HCT116 (cell line): ENCODE data around the gene COL12A1. TPM values are rescaled to one million over a fixed set of nuclear protein-coding genes. Genes with fewer than 3 reads are reported as not detected.

Experiments
- ATAC-seq: fragments of 200-7000 bp; cut with Tn5 transposase; 2 replicates; pipeline ENCODE4 v1.9.1; 2020; ENCODE audit warnings: mild to moderate bottlenecking, moderate library complexity
- BruUV-seq: library from RNA; stranded (reverse); fragments of 400-500 nt; replicated peaks from 2 replicates; lab custom pipeline; 2021; lab: Mats Ljungman, UMichigan
- CTCF ChIA-PET: fragments of 300-600 bp; sonication (Branson Sonifier 250); formaldehyde crosslinking; loops from one replicate; lab custom pipeline; 2021; ENCODE audit warnings: antibody characterized with exemption; lab: Charles Lee
- POLR2A ChIA-PET: fragments of 300-600, 350-600 bp; sonication (Branson Sonifier 250); formaldehyde crosslinking; loops from one replicate; lab custom pipeline; 2021; ENCODE audit warnings: antibody characterized with exemption; lab: Charles Lee
- RAD21 ChIA-PET, 2 experiments: fragments of 300-600 bp; sonication (Branson Sonifier 250); formaldehyde crosslinking; loops; one replicate each; lab custom pipeline; 2023; ENCODE audit warnings: low total read pairs in 2 of 2; ENCODE audit not compliant: uncharacterized antibody in 2 of 2, unreplicated experiment in 2 of 2, low non-redundant PET in 1 of 2; lab: Charles Lee
- DNase-seq: peaks from one replicate; pipeline ENCODE4 v3.0.0-alpha.2; 2010; ENCODE audit warnings: low read depth, low spot score
- H2AFZ ChIP-seq: fragments of 200-600 bp; shearing (Covaris generic), sonication (generic); 2 replicates; pipeline ENCODE4 v1.6.1; 2017; ENCODE audit warnings: low read depth, mixed run types, mixed read lengths, antibody characterized with exemption, low read length; ENCODE audit not compliant: poor library complexity, severe bottlenecking
- H3K27ac ChIP-seq: 2 replicates; pipeline ENCODE4 v1.5.1; 2012; ENCODE audit warnings: low read depth, low read length
- H3K27me3 ChIP-seq: fragments of 200-600 bp; sonication (generic); 2 replicates; pipeline ENCODE4 v1.6.1; 2016; ENCODE audit warnings: mixed run types, low read length, mixed read lengths; ENCODE audit not compliant: insufficient read depth
- H3K36me3 ChIP-seq, 2 experiments: fragments of 200-500 bp in 1 of 2; fragments of 200-600 bp in 1 of 2; sonication (Bioruptor generic) in 1 of 2; sonication (generic) in 1 of 2; 2 replicates each; pipeline versions ENCODE4 v1.5.1 to v1.6.1; 2014 to 2016; ENCODE audit warnings: low read length in 2 of 2, inconsistent platforms in 1 of 2, mixed read lengths in 1 of 2, mixed run types in 1 of 2; ENCODE audit not compliant: insufficient read depth in 2 of 2, control insufficient read depth in 1 of 2
- H3K4me1 ChIP-seq, 2 experiments: fragments of 200-600 bp in 1 of 2; sonication (generic) in 1 of 2; 2 replicates each; pipeline versions ENCODE4 v1.5.1 to v1.6.1; 2012 to 2017; ENCODE audit warnings: low read length in 2 of 2, inconsistent platforms in 1 of 2, mild to moderate bottlenecking in 1 of 2, mixed read lengths in 1 of 2, mixed run types in 1 of 2, moderate library complexity in 1 of 2; ENCODE audit not compliant: insufficient read depth in 2 of 2, control insufficient read depth in 1 of 2
- H3K4me2 ChIP-seq: fragments of 200-600 bp; sonication (generic); 2 replicates; pipeline ENCODE4 v1.6.1; 2017; ENCODE audit warnings: mixed run types, low read length, mixed read lengths
- H3K4me3 ChIP-seq, 2 experiments: fragments of 200-600 bp in 1 of 2; sonication (generic) in 1 of 2; replicated peaks in 1 of 2; 2 replicates each; pipeline ENCODE4 v1.5.1; 2011 to 2016; ENCODE audit warnings: low read length in 2 of 2, control low read depth in 1 of 2, low read depth in 1 of 2, mild to moderate bottlenecking in 1 of 2, mixed read lengths in 1 of 2, mixed run types in 1 of 2
- H3K79me2 ChIP-seq: fragments of 200-600 bp; sonication (generic); 2 replicates; pipeline ENCODE4 v1.6.1; 2017; ENCODE audit warnings: mild to moderate bottlenecking, mixed run types, low read length, moderate library complexity, mixed read lengths; ENCODE audit not compliant: insufficient read depth
- H3K9ac ChIP-seq: fragments of 200-600 bp; sonication (generic); 2 replicates; pipeline ENCODE4 v1.6.1; 2016; ENCODE audit warnings: low read length, mixed read lengths
- H3K9me2 ChIP-seq: fragments of 200-600 bp; sonication (generic), shearing (Covaris generic); 2 replicates; pipeline ENCODE4 v1.6.1; 2017; ENCODE audit warnings: mixed run types, mild to moderate bottlenecking, moderate library complexity; ENCODE audit not compliant: insufficient read depth
- H3K9me3 ChIP-seq, 2 experiments: fragments of 200-500 bp in 1 of 2; fragments of 200-600 bp in 1 of 2; sonication (Bioruptor generic) in 1 of 2; sonication (generic) in 1 of 2; 2 replicates each; pipeline ENCODE4 v1.6.1; 2014 to 2017; ENCODE audit warnings: low read length in 2 of 2, mixed read lengths in 2 of 2, inconsistent platforms in 1 of 2, low read depth in 1 of 2, mild to moderate bottlenecking in 1 of 2, mixed run types in 1 of 2, moderate library complexity in 1 of 2; ENCODE audit not compliant: control insufficient read depth in 1 of 2, insufficient read depth in 1 of 2
- H4K20me1 ChIP-seq: fragments of 200-600 bp; sonication (generic), shearing (Covaris generic); 2 replicates; pipeline ENCODE4 v1.6.1; 2017; ENCODE audit warnings: mixed run types, mild to moderate bottlenecking, moderate library complexity; ENCODE audit not compliant: insufficient read depth
- CEBPB ChIP-seq: IDR thresholded peaks from 2 replicates; pipeline ENCODE4 v1.6.1; 2012; ENCODE audit warnings: low read depth
- EGR1 ChIP-seq: IDR thresholded peaks from 2 replicates; pipeline ENCODE4 v1.6.1; 2012; ENCODE audit warnings: low read depth
- ELF1 ChIP-seq: IDR thresholded peaks from 2 replicates; pipeline ENCODE4 v1.6.1; 2012; ENCODE audit warnings: low read depth, borderline replicate concordance
- EZH2 ChIP-seq: fragments of 200-600 bp; sonication (generic); IDR thresholded peaks from 2 replicates; pipeline ENCODE4 v1.6.1; 2017; ENCODE audit warnings: antibody characterized with exemption, mixed run types
- MAX ChIP-seq: IDR thresholded peaks from 2 replicates; pipeline ENCODE4 v1.6.1; 2012
- SRF ChIP-seq: IDR thresholded peaks from 2 replicates; pipeline ENCODE4 v1.6.1; 2012; ENCODE audit warnings: low read depth
- ZFX ChIP-seq: fragments of 450-650 bp; IDR thresholded peaks from 2 replicates; pipeline ENCODE4 v1.6.1; 2017
- intact Hi-C: fragments of 100-400 bp; cut with micrococcal nuclease; formaldehyde crosslinking; loops from 2 replicates; pipeline ENCODE4 v1.10.0; 2022
- total RNA-seq: library from RNA; stranded (reverse); gene quantifications from one replicate; pipeline ENCODE4 v1.2.1, GENCODE V29; 2021; ENCODE audit not compliant: unreplicated experiment
- TF ChIP-seq, protein P1 (sequence below), 3 experiments: fragments of 200-600 bp in 1 of 3; sonication (generic) in 1 of 3; IDR thresholded peaks in 2 of 3; conservative IDR thresholded peaks in 1 of 3; 2 replicates each; pipeline ENCODE4 v1.5.1; 2012 to 2017; ENCODE audit warnings: low read depth in 2 of 3, low read length in 2 of 3, antibody characterized with exemption in 1 of 3, borderline replicate concordance in 1 of 3, control low read depth in 1 of 3, mild to moderate bottlenecking in 1 of 3, mixed read lengths in 1 of 3, mixed run types in 1 of 3, moderate library complexity in 1 of 3; ENCODE audit not compliant: insufficient read depth in 1 of 3
- TF ChIP-seq, protein P2 (sequence below): IDR thresholded peaks from 2 replicates; pipeline ENCODE4 v1.6.1; 2011; ENCODE audit warnings: mild to moderate bottlenecking, low read length, moderate library complexity; ENCODE audit not compliant: insufficient replicate concordance; ENCODE audit errors: extremely low read depth

COL12A1 gene
- total RNA-seq, 1 experiment from 2014 or later, result 23.5 TPM

- Histone ChIP-seq H2AFZ (no peak overlapping the region), H3K27me3 (no peaks in the 10 kb centered on the region), H3K4me2 (no peak overlapping the region), H3K27ac (no peak overlapping the region), H3K4me1 (peaks cover 7 to 14% of the 10 kb centered on the region in 2 experiments; a peak in 2 of 4 replicates), H3K79me2 (no peaks in the 10 kb centered on the region), H3K9me2 (no peaks in the 10 kb centered on the region), H3K9me3 (no peaks in the 10 kb centered on the region), H3K36me3 (peaks cover 0 to 14% of the 10 kb centered on the region in 2 experiments; a peak in 1 of 4 replicates), H3K9ac (no peak overlapping the region), H3K4me3 (no peak overlapping the region), H4K20me1 (no peaks in the 10 kb centered on the region)
- no TSS peak for BruUV-seq
- ATAC-seq, result no peak
- DNase-seq, result no peak
- RAD21 ChIA-PET, result no interaction called here
- TF ChIP-seq EGR1 (no peak), MAX (no peak)
- TF ChIP-seq, protein P1, sequence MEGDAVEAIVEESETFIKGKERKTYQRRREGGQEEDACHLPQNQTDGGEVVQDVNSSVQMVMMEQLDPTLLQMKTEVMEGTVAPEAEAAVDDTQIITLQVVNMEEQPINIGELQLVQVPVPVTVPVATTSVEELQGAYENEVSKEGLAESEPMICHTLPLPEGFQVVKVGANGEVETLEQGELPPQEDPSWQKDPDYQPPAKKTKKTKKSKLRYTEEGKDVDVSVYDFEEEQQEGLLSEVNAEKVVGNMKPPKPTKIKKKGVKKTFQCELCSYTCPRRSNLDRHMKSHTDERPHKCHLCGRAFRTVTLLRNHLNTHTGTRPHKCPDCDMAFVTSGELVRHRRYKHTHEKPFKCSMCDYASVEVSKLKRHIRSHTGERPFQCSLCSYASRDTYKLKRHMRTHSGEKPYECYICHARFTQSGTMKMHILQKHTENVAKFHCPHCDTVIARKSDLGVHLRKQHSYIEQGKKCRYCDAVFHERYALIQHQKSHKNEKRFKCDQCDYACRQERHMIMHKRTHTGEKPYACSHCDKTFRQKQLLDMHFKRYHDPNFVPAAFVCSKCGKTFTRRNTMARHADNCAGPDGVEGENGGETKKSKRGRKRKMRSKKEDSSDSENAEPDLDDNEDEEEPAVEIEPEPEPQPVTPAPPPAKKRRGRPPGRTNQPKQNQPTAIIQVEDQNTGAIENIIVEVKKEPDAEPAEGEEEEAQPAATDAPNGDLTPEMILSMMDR (IDR thresholded peaks at IDR 0.05 in 2 of 3, conservative IDR thresholded peaks at IDR 0.05 in 1 of 3; ENCODE audit: borderline replicate concordance in 1 of 3, insufficient read depth in 1 of 3, low read depth in 2 of 3, low read length in 2 of 3), result no peak
- intact Hi-C loops, result no loop called here
- CTCF ChIA-PET, result no interaction called here
- POLR2A ChIA-PET, result no interaction called here
Measured at GRCh38 chr6:75114806-75115205, 91.0 kb downstream of the COL12A1 start.

- ChIA-PET RAD21 (no interaction called here), POLR2A (no interaction called here), CTCF (no interaction called here)
- H3K4me1 ChIP-seq, result peaks cover under 1 to 8% of the 10 kb centered on the region in 2 experiments; a peak in 2 of 4 replicates
- no peak overlapping the region for H3K9ac ChIP-seq
- no peak overlapping the region for H3K27ac ChIP-seq
- ATAC-seq (no peak), DNase-seq (no peak)
- no peak for TF ChIP-seq EZH2
- TF ChIP-seq, protein P2, sequence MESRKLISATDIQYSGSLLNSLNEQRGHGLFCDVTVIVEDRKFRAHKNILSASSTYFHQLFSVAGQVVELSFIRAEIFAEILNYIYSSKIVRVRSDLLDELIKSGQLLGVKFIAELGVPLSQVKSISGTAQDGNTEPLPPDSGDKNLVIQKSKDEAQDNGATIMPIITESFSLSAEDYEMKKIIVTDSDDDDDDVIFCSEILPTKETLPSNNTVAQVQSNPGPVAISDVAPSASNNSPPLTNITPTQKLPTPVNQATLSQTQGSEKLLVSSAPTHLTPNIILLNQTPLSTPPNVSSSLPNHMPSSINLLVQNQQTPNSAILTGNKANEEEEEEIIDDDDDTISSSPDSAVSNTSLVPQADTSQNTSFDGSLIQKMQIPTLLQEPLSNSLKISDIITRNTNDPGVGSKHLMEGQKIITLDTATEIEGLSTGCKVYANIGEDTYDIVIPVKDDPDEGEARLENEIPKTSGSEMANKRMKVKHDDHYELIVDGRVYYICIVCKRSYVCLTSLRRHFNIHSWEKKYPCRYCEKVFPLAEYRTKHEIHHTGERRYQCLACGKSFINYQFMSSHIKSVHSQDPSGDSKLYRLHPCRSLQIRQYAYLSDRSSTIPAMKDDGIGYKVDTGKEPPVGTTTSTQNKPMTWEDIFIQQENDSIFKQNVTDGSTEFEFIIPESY, result no peak
- no peak for TF ChIP-seq MAX
- no peak for TF ChIP-seq SRF
- TF ChIP-seq EGR1, result no peak
- no peak for TF ChIP-seq ZFX
- no peak for TF ChIP-seq ELF1
- no peak for TF ChIP-seq CEBPB
- H3K9me3 ChIP-seq, result no peaks in the 10 kb centered on the region
- no peak overlapping the region for H3K4me3 ChIP-seq
- H3K9me2 ChIP-seq, result no peaks in the 10 kb centered on the region
- H4K20me1 ChIP-seq, result no peaks in the 10 kb centered on the region
- intact Hi-C loops, result no loop called here
- H3K27me3 ChIP-seq, result no peaks in the 10 kb centered on the region
- H3K36me3 ChIP-seq, result peaks cover 0 to 12% of the 10 kb centered on the region in 2 experiments; a peak in 1 of 4 replicates
- no peak overlapping the region for H2AFZ ChIP-seq
- H3K79me2 ChIP-seq, result no peaks in the 10 kb centered on the region
- BruUV-seq, result no TSS peak
- no peak overlapping the region for H3K4me2 ChIP-seq
Measured at GRCh38 chr6:75114195-75114594, 91.7 kb downstream of the COL12A1 start.
